NCI-H2171 treated with DMSO at 0.1 percent for 48 hours (cell line): ENCODE results near the gene TSPAN14.
"Not testable (repeated sequence)": the region's sequence is repeated elsewhere in the genome, so short reads cannot be mapped to it uniquely, and the experiment has no call there.

Experiments
- DNase-seq: peaks from one replicate; lab custom pipeline; 2025; lab: John Stamatoyannopoulos, UW

TSPAN14 gene

DNA sequence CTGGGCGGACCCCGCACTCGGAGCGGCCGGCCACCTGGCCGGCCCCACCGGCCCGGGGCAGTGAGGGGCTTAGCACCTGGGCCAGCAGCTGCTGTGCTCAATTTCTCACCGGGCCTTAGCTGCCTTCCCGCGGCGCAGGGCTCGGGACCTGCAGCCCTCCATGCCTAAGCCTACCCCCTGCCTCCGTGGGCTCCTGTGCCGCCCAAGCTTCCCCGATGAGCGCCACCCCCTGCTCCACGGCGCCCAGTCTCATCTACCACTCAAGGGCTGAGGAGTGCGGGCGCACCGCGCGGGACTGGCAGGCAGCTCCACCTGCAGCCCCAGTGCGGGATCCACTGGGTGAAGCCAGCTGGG is 89.2 kb downstream of the TSPAN14 start:
- DNase-seq = not testable (repeated sequence)

DNA sequence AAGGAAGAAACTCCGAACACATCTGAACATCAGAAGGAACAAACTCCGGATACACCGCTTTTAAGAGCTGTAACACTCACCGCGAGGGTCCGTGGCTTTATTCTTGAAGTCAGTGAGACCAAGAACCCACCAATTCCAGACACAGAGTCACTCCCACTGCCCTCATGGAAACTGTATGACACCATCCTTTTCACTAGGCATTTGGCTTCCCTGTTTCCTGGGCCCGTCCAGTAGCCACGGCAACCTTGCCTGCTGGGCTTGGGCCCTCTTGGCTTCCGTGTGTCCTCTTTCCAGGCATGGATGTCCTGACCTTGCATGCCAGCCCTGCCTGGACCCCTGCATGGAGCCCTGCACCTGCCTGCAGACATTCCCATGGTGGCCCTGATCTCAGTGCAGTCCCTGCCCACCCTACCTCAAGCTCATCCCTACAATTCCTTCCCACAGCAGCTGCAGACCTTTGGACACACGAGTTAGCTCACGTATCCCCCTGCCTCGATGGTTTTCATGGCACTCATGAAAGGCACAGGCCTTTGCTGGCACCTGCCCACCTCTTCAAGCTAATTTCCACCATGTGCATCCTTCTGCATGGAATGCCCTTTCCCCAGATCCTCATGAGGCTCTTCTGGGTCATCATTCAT is 90.3 kb downstream of the TSPAN14 start:
- no peak for DNase-seq

GRCh38 chr10:80545258-80545881 is 91.3 kb downstream of the TSPAN14 start:
- DNase-seq = no peak

GRCh38 chr10:80552151-80552646 is 98.1 kb downstream of the TSPAN14 start:
- peak; percentile 81 for DNase-seq

- DNase-seq = no peak
These were observed 99.3 kb downstream of the TSPAN14 start for GRCh38 chr10:80553436-80553835.

GRCh38 chr10:80554050-80554449 is 99.9 kb downstream of the TSPAN14 start:
- DNase-seq = no peak

DNA sequence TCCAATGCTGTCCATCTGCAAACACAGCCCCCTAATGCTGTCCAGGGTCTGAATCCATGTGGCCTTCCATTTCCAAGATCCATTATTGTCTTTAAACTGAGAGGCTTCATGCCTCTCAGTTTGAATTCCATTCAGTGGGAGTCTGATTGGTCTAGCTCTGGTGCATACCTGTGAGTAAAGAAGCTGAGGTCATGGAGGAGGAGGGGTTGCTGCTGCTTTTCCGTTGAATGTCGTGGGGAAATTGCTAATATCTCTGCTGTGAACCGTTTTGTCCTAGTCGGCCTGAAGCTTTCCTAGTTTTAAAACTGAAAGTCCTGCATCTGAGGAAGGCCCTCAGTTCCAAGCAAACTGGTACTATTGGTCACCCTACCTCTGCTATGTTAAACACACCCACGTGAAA is 101.3 kb downstream of the TSPAN14 start:
- DNase-seq = no peak

- DNase-seq = no peak
These were observed 107.8 kb downstream of the TSPAN14 start for GRCh38 chr10:80561950-80562349.

DNA sequence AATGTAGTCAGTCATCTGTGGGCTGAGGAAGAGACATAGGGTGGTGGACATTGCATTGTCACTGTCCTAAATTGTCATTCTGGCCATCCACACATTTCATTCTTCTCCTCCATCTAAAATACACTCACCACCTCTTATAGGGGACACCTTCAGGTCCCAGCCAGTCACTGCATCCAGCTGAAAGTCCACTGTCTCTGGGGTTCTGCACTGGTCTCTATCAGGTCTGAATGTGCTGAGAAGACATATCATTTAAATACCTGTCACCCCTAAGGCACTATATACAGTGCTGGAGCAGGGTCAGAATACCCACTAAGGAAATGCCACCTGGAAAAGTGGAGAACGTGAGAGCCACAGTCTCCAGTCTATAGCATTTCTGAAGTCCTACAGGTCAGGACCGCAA is 113.2 kb downstream of the TSPAN14 start:
- no peak for DNase-seq

DNA sequence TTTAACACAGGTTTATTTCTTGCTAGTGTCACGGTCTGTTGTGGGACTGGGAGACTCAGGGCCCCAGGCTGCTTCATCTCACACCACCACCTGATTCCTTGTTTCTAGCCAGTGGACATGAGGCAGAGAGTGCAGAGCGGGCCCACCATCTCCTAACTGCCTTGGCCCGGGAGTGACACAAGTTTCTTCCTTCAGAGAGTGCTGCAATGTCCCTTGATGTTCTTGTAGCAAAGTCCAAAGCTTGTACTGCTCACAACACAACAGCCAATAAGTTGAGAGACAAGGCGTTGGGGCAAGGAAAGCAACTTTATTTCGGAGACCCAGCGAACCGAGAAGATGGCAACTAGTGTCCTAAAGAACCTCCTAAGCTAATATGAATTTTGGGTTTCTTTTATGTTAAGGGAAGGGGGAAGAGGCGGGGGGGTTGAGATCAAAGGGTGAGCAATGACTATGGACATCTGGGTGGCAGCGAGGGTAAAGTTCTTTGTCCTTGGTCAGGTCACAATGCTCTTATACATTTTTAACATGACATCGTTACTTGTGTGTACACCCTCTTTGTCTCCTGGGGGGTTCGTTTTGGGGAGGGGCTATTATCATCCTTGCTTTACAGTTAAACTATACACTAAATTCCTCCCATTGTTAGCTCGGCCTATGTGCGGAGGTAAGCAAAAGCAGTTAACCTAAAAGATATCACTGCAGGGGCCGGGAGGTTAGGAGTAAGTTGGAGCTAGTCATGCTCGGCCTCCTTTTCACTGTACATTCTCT is 115.2 kb downstream of the TSPAN14 start:
- no peak for DNase-seq

- DNase-seq = no peak
These were observed 117.2 kb downstream of the TSPAN14 start for GRCh38 chr10:80571352-80571751.

DNA sequence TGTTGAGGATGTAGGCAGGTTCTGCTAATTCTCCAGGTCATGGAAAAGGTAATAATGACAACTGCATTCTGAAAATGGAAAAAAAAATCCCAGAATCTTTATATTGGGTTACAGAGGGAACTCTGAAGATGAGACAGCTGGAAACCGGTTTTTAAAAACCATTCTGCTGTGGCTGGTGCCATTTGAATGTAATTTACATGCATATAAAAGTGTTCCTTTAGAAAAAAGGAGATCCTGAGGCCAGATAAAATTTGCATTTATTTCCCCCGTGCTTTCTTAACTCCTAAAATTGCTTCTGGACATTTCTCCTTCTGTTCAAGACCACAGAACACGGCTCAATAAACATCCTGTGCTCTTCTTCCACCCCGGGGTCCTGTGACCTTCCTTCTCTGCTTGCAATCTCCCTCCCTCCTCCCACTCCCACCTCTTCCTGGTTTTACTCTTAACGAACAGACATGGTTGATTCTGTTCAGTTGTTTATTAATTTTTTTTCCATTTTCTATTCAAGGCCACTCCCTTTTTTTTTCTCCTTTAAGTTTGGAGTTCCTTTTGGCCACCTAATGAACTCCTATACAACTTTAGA is 125.2 kb downstream of the TSPAN14 start:
- no peak for DNase-seq

GRCh38 chr10:80579849-80580637 is 125.9 kb downstream of the TSPAN14 start:
- no peak for DNase-seq

- DNase-seq = no peak
These were observed 126.7 kb downstream of the TSPAN14 start for GRCh38 chr10:80580638-80581468.

DNA sequence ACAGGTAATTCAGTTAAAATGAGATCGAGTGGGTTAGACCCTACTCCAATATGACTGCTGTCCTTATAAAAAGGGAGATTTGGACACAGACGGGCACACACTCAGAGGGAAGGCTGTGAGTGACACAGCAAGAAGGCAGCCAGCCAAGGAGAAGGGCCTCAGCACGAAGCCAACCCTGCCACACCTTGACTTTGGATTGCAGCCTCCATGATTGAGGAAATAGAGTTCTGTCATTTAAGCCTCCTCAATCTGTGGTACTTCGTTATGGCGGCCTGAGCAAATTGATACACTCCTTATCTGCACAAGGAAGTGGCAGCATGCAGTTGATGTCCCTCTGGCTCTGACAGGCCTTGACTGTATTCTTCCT is 127.3 kb downstream of the TSPAN14 start:
- DNase-seq = no peak

- DNase-seq = no peak
These were observed 128.3 kb downstream of the TSPAN14 start for GRCh38 chr10:80582286-80582960.
